ENCODE results near the gene CRELD2.

Gene CRELD2

GRCh38 chr22:49929994-49930575 is 11.7 kb downstream of the CRELD2 start:
- no peak overlapping the region for H3K4me3 ChIP-seq (ENCODE audit: low read length)
- H3K9me3 ChIP-seq (ENCODE audit: control insufficient read depth, low read length), result no peaks in the 10 kb centered on the region
- H3K36me3 ChIP-seq (ENCODE audit: control insufficient read depth, insufficient read depth, low read length), result no peaks in the 10 kb centered on the region
- peaks cover 7% of the 10 kb centered on the region for H3K27me3 ChIP-seq (ENCODE audit: control insufficient read depth, insufficient read depth, low read length)
- no peak overlapping the region for H3K9ac ChIP-seq (ENCODE audit: low read length)
- H3K4me1 ChIP-seq (ENCODE audit: control insufficient read depth, insufficient read depth, low read length), result peaks cover 41% of the 10 kb centered on the region

- Histone ChIP-seq H3K9me3 (ENCODE audit: control insufficient read depth, low read length) (no peaks in the 10 kb centered on the region), H3K9ac (ENCODE audit: low read length) (no peak overlapping the region), H3K36me3 (ENCODE audit: control insufficient read depth, insufficient read depth, low read length) (no peaks in the 10 kb centered on the region), H3K27me3 (ENCODE audit: control insufficient read depth, insufficient read depth, low read length) (peaks cover 7% of the 10 kb centered on the region), H3K4me1 (ENCODE audit: control insufficient read depth, insufficient read depth, low read length) (peaks cover 41% of the 10 kb centered on the region), H3K4me3 (ENCODE audit: low read length) (no peak overlapping the region)
Measured at GRCh38 chr22:49930596-49931412, 12.4 kb downstream of the CRELD2 start.

GRCh38 chr22:49933236-49934159 is 15.1 kb downstream of the CRELD2 start:
- Histone ChIP-seq H3K27me3 (ENCODE audit: control insufficient read depth, insufficient read depth, low read length) (peaks cover 7% of the 10 kb centered on the region), H3K9me3 (ENCODE audit: control insufficient read depth, low read length) (no peaks in the 10 kb centered on the region), H3K4me3 (ENCODE audit: low read length) (no peak overlapping the region), H3K4me1 (ENCODE audit: control insufficient read depth, insufficient read depth, low read length) (peaks cover 60% of the 10 kb centered on the region), H3K36me3 (ENCODE audit: control insufficient read depth, insufficient read depth, low read length) (no peaks in the 10 kb centered on the region), H3K9ac (ENCODE audit: low read length) (peak overlapping the region; percentile 70)

GRCh38 chr22:49934160-49934890 is 15.9 kb downstream of the CRELD2 start:
- H3K4me3 ChIP-seq (ENCODE audit: low read length), result peak overlapping the region; percentile 19
- peak overlapping the region; percentile 70 for H3K9ac ChIP-seq (ENCODE audit: low read length)
- H3K27me3 ChIP-seq (ENCODE audit: control insufficient read depth, insufficient read depth, low read length), result peaks cover 7% of the 10 kb centered on the region
- no peaks in the 10 kb centered on the region for H3K36me3 ChIP-seq (ENCODE audit: control insufficient read depth, insufficient read depth, low read length)
- peaks cover 64% of the 10 kb centered on the region for H3K4me1 ChIP-seq (ENCODE audit: control insufficient read depth, insufficient read depth, low read length)
- H3K9me3 ChIP-seq (ENCODE audit: control insufficient read depth, low read length), result no peaks in the 10 kb centered on the region

- Histone ChIP-seq H3K4me3 (ENCODE audit: low read length) (peak overlapping the region; percentile 19), H3K9me3 (ENCODE audit: control insufficient read depth, low read length) (no peaks in the 10 kb centered on the region), H3K36me3 (ENCODE audit: control insufficient read depth, insufficient read depth, low read length) (no peaks in the 10 kb centered on the region), H3K27me3 (ENCODE audit: control insufficient read depth, insufficient read depth, low read length) (peaks cover 2% of the 10 kb centered on the region), H3K9ac (ENCODE audit: low read length) (peak overlapping the region; percentile 70), H3K4me1 (ENCODE audit: control insufficient read depth, insufficient read depth, low read length) (peaks cover 60% of the 10 kb centered on the region)
Measured at GRCh38 chr22:49934891-49935557, 16.6 kb downstream of the CRELD2 start.

GRCh38 chr22:49935561-49935960 is 17.1 kb downstream of the CRELD2 start:
- H3K4me3 ChIP-seq (ENCODE audit: low read length), result no peak overlapping the region
- no peaks in the 10 kb centered on the region for H3K36me3 ChIP-seq (ENCODE audit: control insufficient read depth, insufficient read depth, low read length)
- H3K4me1 ChIP-seq (ENCODE audit: control insufficient read depth, insufficient read depth, low read length), result peaks cover 54% of the 10 kb centered on the region
- H3K9ac ChIP-seq (ENCODE audit: low read length), result no peak overlapping the region
- H3K27me3 ChIP-seq (ENCODE audit: control insufficient read depth, insufficient read depth, low read length), result no peaks in the 10 kb centered on the region
- no peaks in the 10 kb centered on the region for H3K9me3 ChIP-seq (ENCODE audit: control insufficient read depth, low read length)

GRCh38 chr22:49936018-49936972 is 17.9 kb downstream of the CRELD2 start:
- no peaks in the 10 kb centered on the region for H3K36me3 ChIP-seq (ENCODE audit: control insufficient read depth, insufficient read depth, low read length)
- peak overlapping the region; percentile 65 for H3K9ac ChIP-seq (ENCODE audit: low read length)
- no peaks in the 10 kb centered on the region for H3K27me3 ChIP-seq (ENCODE audit: control insufficient read depth, insufficient read depth, low read length)
- no peak overlapping the region for H3K4me3 ChIP-seq (ENCODE audit: low read length)
- H3K4me1 ChIP-seq (ENCODE audit: control insufficient read depth, insufficient read depth, low read length), result peaks cover 47% of the 10 kb centered on the region
- H3K9me3 ChIP-seq (ENCODE audit: control insufficient read depth, low read length), result no peaks in the 10 kb centered on the region

GRCh38 chr22:49936973-49937757 is 18.7 kb downstream of the CRELD2 start:
- peaks cover 43% of the 10 kb centered on the region for H3K4me1 ChIP-seq (ENCODE audit: control insufficient read depth, insufficient read depth, low read length)
- no peak overlapping the region for H3K4me3 ChIP-seq (ENCODE audit: low read length)
- no peaks in the 10 kb centered on the region for H3K36me3 ChIP-seq (ENCODE audit: control insufficient read depth, insufficient read depth, low read length)
- peak overlapping the region; percentile 65 for H3K9ac ChIP-seq (ENCODE audit: low read length)
- no peaks in the 10 kb centered on the region for H3K27me3 ChIP-seq (ENCODE audit: control insufficient read depth, insufficient read depth, low read length)
- no peaks in the 10 kb centered on the region for H3K9me3 ChIP-seq (ENCODE audit: control insufficient read depth, low read length)

- no peaks in the 10 kb centered on the region for H3K9me3 ChIP-seq (ENCODE audit: control insufficient read depth, low read length)
- H3K9ac ChIP-seq (ENCODE audit: low read length), result no peak overlapping the region
- H3K36me3 ChIP-seq (ENCODE audit: control insufficient read depth, insufficient read depth, low read length), result no peaks in the 10 kb centered on the region
- H3K4me3 ChIP-seq (ENCODE audit: low read length), result no peak overlapping the region
- peaks cover 51% of the 10 kb centered on the region for H3K4me1 ChIP-seq (ENCODE audit: control insufficient read depth, insufficient read depth, low read length)
- no peaks in the 10 kb centered on the region for H3K27me3 ChIP-seq (ENCODE audit: control insufficient read depth, insufficient read depth, low read length)
Measured at GRCh38 chr22:49937758-49938564, 19.5 kb downstream of the CRELD2 start.

Data from mucosa of stomach (tissue), 1 donor.